ENCODE data around the gene MARCHF11.

Gene MARCHF11, protein sequence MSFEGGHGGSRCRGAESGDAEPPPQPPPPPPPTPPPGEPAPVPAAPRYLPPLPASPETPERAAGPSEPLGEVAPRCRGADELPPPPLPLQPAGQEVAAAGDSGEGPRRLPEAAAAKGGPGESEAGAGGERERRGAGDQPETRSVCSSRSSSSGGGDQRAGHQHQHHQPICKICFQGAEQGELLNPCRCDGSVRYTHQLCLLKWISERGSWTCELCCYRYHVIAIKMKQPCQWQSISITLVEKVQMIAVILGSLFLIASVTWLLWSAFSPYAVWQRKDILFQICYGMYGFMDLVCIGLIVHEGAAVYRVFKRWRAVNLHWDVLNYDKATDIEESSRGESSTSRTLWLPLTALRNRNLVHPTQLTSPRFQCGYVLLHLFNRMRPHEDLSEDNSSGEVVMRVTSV

DNA sequence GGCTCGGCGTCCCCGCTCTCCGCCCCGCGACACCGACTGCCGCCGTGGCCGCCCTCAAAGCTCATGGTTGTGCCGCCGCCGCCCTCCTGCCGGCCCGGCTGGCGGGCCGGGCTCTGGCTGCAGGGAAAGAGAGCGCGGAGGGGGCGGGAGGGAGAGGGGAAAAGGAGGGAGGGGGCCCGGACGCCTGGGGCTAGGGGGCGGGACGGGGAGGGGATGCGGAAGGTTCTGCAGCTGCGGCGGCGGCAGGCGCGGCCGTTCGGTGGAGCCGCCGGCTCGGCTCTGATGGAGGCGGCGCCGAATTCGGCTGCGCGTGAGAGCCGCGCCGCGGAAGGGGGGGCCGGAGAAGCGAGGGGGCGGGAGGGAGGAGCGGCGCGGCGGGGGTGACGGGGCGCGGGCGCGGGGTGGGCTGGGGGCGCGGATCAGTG, at the start of gene MARCHF11:
Gene MARCHF11, minus strand, starts transcription at position 281 of the 425 bp plus-strand sequence. Its CDS starts 216 bp downstream, at position 65.
- no peak for DNase-seq (ENCODE audit: low spot score)

DNA sequence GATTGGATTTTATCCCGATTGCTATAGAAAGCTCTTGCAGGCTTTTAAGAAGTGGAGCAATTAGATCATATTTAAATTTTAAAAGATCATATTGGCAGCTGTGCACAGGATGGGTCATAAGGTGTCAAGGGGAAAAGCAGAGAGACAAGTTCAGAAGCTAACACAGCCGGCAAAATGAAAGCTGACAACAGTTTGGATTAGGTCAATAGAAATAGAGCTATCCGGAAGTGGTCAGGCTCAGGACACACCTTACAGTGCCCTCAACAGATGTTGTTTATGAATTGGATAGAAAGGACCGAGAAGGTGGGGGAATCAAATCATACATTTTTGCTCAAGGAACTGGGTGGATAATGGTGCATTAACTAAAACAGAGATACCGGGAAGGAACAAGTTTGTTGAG, 46.3 kb upstream of the MARCHF11 start:
- DNase-seq (ENCODE audit: low spot score), result no peak

DNA sequence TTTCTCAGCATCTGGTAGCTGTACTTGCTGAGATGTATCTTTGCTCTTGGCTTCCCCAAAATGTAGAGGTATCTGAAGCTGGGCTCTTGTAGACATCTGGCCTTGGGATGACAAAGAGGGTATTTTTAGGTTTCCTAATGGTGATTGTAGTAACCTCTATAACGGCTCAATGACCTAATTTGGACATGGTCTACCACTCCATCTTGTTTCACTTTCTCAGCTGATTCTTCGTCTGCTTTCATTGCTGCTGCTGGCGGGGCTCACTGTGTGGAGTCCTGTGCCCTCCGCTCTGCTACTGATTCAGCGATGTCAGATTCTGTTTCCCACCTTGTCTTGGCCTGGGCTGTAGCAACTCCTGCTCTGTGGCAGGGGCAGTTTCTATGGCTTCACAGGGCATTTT, 12.7 kb upstream of the MARCHF11 start:
- no peak for DNase-seq (ENCODE audit: low spot score)

DNA sequence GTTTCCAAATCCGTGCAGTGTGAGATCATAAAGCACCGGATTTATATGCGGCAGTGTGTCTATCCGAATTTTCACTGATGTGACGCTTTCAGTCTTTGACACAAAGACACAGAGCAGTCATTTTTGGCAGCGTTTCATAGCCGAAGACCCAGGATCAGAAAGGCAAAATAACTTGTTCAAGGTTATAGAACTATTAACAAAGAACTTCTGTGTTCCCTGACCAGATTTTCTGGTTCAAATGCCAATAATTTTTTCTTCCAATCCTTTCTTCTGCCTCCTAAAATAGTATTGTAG, 1.1 kb upstream of the MARCHF11 start:
- DNase-seq (ENCODE audit: low spot score), result no peak

DNA sequence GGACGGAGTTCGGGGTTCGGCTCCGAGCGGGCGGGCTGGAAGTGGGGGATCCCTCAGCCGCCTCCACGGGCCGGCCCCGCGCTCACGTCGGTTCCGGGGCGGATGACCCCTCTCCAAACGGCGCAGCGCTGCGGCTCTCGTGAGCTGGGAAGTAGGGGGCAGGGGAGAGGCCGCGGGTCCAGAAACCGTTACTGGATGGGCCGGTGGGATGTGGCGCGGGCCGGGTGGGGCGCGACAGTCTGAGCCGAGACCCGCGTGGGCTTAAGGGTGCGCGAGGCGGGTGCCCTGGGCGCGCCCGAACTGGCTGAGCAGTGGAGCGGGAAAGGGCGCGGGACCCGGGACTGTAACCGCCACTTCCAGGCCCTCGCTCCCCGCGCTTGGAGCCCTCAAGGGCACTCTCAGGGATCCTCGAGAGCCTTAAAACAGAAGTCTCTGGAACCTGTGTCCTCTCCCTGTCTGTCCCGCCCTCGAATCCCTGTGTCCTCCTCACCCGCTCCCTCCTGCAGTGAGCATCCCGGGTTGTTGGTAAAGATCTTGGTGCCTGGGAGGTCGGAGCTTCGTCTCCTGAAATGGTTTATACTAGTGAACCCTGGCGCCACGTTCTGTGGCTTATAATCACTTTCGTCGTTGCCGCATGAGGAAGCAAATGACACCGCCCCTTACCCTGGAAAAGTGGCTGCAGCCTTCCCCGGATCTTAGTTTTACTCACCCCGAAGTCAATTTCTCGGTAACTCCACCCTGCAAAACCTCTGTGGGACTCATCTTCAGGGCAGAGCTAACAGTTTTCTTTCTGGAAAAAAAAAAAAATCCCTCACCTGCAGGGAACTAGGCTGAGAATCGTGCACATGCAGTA, 571 bp upstream of the MARCHF11 start:
- no peak for DNase-seq (ENCODE audit: low spot score)

DNA sequence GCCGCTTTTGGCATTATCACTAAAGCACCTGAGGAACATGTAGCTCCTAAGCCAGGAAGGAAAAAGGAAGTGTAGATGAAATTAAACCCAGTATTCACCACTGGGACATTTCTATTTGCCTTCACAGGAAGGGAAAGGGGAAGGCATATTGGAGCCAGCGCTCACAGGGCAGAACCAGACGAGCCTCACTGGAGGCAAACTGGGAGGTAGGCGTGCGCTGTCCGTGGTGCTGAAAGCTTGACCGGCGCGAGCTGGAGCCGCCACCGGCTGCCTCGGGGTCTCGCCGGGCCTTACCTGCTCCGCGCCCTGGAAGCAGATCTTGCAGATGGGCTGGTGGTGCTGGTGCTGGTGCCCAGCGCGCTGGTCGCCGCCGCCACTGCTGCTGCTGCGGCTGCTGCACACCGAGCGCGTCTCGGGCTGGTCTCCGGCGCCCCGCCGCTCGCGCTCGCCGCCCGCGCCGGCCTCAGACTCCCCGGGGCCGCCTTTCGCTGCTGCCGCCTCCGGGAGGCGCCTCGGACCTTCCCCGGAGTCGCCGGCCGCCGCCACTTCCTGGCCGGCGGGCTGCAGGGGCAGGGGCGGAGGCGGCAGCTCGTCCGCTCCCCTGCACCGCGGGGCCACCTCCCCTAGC, 732 bp downstream of the MARCHF11 start:
- DNase-seq (ENCODE audit: low spot score), result peak; percentile 7

DNA sequence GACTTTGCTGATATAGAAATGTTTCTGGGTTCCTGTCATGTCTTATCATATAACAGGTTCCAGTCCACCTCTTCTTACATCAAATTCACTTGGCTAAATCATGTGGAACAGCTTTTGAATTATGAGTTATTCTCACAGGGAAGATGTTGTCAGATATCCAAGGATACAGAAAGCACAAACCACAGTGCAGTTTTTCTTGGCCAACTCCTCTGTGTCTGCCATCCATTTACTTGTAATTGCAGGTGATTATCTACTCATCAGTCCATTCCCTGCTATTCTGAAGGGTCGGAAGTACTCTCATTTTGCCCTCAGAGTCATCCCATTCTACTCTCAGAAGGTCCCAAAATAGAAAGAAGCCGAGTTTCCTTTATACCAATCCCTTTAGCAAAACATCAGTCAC, 10.0 kb downstream of the MARCHF11 start:
- DNase-seq (ENCODE audit: low spot score), result no peak

DNA sequence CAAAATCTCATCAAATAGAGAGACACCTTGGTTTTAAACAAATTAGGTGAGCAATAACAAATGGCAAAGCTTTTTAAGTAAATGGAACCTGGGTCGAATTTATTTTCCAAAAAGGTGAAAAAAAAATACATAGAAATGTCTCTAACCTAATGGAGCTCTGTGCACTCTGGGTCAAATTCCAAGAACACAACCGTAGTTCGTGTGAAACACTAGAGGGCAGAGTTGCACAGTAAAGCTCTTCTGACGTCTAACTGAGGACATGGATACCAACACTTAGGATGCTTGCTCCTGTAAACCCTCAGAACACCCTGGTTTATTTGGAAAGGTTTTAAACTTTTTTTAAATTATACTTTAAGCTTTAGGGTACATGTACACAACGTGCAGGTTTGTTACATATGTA, 18.9 kb downstream of the MARCHF11 start:
- DNase-seq (ENCODE audit: low spot score), result peak; percentile 14

DNA sequence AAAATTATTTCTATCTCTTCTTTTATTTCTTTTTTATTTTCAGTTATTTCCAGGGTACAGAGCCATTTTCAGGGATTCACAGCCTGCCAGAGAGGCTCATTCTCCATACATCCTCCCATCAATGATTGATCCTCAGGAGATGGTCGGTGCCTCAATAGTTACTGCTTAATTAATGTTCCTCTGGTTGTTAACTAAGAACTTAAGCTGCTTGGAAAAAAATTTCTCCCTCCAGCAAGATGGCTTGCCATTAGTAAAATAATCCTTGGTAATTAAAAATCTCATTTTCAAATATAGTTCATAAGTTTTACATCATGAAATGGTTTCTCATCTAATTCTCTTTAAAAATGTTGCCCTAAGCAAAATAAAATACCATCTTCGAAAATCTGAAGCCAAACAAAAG, 20.0 kb downstream of the MARCHF11 start:
- DNase-seq (ENCODE audit: low spot score), result no peak

DNA sequence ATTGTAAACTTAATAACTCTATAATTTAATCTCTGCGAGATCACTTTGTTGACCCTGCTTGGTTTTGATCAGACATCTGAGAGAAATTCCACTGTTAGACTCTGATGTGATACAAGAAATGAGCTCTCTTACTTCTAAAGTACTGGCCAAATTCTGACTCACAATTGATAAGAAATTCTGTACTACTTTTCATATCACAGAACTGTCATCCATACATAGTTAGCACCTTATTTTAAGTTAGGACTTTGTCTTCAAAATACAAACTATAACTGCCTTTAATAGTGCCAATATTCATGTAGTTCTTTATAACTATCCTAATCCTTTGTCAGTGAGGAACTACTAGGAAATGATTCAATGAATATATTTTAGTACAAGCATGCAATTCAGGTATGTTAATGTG, 23.4 kb downstream of the MARCHF11 start:
- no peak for DNase-seq (ENCODE audit: low spot score)

DNA sequence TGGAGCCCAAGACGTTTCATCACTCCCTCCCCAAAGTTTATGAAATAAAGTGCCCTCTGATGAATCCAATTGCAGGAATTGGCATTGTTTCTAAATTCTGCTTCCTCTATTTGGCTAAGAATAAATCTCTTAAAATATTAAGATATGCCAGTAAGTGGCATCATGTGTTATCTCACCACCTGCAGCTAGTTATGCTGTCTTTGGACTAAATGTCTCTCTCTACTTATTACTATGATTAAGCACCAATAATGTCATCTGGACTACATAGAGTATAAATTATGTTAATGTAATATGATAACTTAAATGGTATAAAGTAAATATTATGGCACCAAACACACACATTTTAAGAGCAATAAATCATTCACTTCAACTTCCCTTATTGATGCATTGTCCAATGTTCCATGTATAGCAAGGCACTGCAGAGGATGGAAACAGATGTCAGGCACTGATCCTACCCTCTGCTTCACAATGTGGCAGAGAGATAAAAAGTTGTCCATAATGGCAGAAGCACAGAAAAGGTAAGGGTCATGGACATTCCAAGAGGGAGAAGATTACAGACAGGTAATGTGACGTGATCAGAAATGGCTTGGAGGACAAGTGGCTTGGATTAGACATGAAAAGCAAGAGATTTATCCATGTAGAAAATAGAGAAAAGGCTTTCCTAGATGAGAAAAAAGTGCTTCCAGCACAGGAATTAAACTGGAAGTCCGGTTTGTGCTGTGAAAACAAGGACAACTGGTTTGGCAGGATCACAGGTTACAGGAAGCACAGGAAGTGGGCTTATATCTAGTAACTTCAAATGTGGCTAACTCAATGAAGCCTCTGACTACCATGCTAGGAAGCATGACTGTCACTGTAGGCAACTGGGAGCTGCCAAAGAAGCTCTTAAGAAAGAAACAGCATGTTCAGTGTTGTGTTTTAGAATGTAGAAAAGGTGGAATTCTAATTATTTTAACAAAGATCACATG, 26.7 kb downstream of the MARCHF11 start:
- no peak for DNase-seq (ENCODE audit: low spot score)

DNA sequence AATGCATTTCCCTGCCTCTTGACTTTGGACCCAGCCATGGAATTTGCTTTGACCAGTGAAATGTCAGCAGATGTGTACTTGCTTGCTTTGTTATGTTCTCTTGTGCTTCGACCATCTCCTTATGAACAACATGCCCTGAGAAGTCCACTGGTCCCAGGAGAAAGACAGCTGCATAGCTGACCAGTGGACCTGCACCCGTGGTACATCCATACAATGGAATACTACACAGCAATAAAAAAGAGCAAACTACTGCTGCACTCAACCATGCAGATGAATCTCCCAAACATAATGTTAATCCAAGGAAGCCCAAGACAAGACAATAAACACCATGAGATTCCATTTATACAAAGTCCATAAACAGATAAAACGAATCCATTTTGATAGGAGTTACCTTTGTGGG, 30.0 kb downstream of the MARCHF11 start:
- DNase-seq (ENCODE audit: low spot score), result no peak

DNA sequence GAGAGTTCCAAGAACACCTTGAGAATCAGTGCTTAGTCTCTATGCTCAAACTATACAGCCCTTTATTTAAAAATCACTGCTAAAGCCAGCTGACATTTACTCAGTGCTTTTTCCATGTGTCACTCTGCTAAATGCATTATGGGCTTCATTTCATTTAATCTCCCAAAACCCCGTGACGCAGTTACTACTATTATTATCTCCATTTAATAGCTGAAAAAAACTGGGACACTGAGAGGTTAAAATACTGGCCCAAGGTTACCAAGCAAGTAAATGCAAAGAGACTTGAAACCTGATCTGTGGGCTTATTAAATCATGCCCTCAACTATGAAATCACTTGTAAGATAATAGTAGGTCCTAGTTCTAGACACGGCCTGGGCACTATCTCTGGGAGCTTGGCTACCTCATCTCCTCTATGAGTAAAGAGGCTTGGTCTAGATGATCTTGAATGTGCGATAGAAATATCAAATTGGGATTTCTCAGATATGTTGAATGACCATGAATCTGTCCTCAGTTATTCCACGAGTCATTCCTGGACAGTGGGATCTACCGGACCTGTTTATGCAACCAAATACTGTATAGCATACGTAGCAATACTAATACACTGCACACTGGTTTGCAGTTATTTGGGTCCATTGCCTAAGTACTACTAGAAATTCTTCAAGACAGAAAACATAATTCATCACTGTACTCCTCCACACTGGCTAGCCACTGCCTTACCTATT, 32.3 kb downstream of the MARCHF11 start:
- DNase-seq (ENCODE audit: low spot score), result no peak

DNA sequence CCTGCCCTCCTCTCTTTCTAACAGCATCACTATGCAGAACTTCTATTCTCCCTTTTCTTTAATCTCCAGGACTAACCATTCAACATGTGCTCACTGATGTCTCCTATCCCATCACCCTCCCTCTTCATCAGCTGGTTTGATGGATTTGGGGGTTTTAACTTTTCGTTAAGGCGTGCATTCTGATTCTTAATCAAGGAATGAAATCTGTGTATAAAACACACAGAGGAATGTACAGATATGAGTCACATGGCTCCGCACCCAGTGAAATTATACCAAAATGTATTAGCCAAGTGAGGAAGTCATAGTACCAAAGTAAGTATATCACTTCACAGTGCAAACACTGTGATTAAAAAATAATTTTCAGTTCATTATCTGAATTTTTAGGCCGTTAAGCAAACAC, 35.2 kb downstream of the MARCHF11 start:
- DNase-seq (ENCODE audit: low spot score), result no peak

DNA sequence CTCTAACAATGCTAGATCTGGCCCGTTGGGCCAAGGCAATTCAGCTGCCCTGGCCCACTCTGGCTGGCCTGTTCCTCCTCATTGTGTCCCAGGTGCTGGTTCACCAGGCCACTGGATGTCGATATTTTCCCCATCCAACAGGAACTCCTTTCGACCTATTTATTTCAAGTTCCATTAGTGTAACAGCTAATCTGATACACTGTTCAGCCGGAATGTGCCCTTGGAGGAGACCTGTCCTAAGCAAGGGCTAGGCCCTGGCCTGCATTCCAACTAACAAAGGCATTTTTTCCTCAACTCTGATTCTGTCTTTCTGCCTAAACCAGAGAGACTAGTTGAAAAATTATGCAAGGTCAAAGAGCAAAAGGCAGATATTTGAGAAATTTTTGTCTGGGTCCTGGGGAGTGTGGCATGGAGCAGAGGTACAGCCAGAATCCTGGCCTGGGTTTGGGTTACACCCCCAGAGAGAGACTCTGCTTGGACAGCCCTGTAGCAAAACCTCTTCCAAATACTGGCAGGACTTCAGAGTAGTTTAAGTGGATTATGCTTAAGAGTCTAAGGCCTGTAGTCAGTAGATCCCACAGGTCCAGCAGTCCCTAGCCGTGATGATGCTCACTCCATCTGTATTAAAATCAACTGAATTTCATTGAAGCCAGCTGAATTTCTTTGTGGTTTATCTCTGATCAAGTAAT, 36.1 kb downstream of the MARCHF11 start:
- DNase-seq (ENCODE audit: low spot score), result no peak

DNA sequence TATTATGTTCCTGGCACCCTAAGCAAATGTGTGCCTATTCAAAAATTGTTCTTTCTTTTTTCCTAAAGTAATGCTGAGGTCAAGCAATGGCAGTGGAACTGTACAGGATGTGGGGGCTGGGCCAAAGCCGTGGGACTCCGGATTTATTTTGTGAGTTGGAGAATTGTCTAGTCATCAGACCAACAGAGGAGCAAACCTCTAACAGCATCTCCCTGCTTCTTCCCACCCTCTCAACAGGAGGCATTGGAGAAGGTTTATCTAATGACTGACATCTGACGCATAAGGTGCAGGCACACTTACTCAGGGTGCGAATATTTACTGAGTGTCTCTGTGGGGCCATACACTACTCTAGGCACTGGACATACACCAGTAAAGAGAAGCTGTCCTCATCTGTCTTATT, 38.6 kb downstream of the MARCHF11 start:
- DNase-seq (ENCODE audit: low spot score), result no peak

DNA sequence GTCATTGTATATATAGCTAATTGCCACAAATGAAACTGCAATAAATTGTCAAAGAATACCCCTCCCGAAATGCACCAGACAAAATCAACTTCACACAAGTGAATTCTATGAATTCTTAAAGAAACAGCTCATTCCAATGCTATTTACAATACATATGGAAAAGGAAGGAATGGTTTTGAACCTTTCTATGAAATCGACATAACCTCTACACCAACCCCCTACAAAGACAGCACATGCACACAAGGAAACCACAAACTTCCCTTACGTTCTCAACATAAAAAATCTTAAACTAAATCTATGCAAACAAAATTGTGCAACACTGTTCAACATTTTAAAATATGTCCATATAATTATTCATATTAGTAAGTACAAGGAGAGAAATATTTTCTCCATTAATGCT, 39.2 kb downstream of the MARCHF11 start:
- no peak for DNase-seq (ENCODE audit: low spot score)

DNA sequence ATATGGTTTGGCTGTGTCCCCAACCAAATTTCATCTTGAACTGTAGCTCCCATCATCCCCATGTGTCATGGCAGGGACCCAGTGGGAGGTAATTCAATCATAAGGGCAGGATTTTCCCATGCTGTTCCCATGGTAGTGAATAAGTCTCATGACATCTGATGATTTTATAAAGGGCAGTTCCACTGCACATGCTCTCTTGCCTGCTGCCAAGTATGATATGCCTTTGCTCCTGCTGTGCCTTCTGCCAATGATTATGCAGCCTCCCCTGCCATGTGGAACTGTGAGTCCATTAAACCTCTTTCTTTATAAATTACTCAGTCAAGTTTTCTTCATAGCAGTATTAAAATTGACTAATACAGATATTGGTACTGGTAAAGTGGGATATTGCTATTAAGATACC, 42.4 kb downstream of the MARCHF11 start:
- DNase-seq (ENCODE audit: low spot score), result no peak

DNA sequence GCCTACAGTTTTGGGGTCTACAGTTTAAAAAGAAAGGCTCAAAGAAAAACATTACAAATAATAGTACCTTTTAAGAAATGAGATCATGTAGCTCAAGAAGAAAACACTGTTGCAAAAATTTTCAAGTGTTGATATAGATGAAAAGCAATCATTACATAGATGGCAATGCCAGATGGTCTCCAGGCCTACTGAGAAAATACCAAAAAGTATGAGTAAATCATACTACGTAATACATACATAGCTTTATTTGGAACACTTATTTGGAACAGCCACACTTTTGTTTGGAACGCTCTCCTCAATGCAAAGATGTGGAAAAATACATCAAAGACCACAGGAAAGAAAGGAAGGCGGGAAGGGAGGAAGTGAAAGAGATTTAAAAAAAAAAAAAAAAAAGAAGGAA, 44.1 kb downstream of the MARCHF11 start:
- no peak for DNase-seq (ENCODE audit: low spot score)

DNA sequence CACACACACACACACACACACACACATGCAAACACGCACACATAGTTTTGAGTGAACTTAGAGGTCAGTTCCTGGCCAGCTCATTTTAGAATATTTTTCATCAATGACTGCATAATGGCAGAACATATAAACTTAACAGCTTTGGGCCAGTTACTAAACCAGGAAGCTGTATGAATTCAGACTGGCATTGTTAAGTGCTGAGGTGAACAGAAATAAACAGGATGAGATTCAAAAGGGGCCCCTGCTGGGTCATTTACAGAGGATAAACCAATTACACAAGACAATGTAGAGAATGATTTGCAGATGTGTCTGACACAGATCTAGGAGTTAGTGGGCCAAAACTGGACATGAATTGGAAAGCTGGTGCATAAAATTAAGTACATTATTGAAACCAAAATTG, 44.6 kb downstream of the MARCHF11 start:
- DNase-seq (ENCODE audit: low spot score), result no peak

DNA sequence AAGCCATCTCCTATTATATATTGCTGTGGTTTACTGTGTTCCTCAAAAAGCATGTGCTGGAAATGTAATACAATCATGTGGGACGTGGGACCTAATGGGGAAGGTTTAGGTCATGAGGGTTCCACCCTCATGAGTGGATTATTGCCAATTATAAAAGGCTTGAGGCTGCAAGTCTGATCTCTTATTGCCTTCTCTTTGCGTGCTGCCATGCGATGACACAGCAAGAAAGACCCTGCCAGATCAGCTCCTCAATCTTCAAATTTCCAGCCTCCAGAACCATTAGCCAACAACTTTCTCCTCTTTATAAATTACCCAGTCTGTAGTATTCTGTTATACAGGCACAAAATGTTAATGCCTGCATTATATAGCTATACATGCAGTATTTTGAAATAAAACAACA, 45.4 kb downstream of the MARCHF11 start:
- DNase-seq (ENCODE audit: low spot score), result no peak
